Astrocyte (in vitro differentiated cells and primary cell): ENCODE results near the gene GALNT17.

Experiments
- EZH2 ChIP-seq: IDR thresholded peaks from 2 replicates; pipeline ENCODE4 v1.6.1; 2012; ENCODE audit warnings: mild to moderate bottlenecking, low read length, inconsistent platforms; ENCODE audit not compliant: insufficient read depth
- TF ChIP-seq, protein P1 (sequence below): IDR thresholded peaks from 2 replicates; pipeline ENCODE4 v1.5.1; 2011; ENCODE audit warnings: low read depth, mild to moderate bottlenecking, inconsistent platforms, low read length, moderate library complexity; ENCODE audit not compliant: insufficient read depth

DNA sequence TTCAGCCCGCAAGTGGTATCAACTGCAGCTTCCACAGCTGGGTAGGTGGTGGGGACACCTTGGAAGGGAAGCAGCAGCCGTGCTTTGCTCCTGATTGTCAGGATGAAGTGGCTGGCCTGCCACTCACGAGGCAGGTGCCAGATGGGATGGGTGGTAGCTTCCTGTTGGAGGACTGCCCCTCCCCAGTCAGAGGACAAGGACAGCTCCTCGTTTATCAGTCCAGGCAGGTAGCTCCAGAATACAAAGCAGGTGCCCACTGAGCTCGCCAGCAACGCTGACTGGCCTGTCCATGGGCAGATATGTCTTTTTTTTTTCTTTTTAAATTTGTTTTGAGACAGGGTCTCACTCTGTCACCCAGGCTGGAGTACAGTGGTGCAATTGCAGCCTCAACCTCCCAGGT lies 431.3 kb downstream of the GALNT17 start:
- TF ChIP-seq, protein P1, sequence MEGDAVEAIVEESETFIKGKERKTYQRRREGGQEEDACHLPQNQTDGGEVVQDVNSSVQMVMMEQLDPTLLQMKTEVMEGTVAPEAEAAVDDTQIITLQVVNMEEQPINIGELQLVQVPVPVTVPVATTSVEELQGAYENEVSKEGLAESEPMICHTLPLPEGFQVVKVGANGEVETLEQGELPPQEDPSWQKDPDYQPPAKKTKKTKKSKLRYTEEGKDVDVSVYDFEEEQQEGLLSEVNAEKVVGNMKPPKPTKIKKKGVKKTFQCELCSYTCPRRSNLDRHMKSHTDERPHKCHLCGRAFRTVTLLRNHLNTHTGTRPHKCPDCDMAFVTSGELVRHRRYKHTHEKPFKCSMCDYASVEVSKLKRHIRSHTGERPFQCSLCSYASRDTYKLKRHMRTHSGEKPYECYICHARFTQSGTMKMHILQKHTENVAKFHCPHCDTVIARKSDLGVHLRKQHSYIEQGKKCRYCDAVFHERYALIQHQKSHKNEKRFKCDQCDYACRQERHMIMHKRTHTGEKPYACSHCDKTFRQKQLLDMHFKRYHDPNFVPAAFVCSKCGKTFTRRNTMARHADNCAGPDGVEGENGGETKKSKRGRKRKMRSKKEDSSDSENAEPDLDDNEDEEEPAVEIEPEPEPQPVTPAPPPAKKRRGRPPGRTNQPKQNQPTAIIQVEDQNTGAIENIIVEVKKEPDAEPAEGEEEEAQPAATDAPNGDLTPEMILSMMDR: no peak
- no peak for TF ChIP-seq EZH2
